ENCODE results near the gene ADGRE1.
"Not testable (repeated sequence)": the region's sequence is repeated elsewhere in the genome, so short reads cannot be mapped to it uniquely, and the experiment has no call there.

Gene ADGRE1, protein sequence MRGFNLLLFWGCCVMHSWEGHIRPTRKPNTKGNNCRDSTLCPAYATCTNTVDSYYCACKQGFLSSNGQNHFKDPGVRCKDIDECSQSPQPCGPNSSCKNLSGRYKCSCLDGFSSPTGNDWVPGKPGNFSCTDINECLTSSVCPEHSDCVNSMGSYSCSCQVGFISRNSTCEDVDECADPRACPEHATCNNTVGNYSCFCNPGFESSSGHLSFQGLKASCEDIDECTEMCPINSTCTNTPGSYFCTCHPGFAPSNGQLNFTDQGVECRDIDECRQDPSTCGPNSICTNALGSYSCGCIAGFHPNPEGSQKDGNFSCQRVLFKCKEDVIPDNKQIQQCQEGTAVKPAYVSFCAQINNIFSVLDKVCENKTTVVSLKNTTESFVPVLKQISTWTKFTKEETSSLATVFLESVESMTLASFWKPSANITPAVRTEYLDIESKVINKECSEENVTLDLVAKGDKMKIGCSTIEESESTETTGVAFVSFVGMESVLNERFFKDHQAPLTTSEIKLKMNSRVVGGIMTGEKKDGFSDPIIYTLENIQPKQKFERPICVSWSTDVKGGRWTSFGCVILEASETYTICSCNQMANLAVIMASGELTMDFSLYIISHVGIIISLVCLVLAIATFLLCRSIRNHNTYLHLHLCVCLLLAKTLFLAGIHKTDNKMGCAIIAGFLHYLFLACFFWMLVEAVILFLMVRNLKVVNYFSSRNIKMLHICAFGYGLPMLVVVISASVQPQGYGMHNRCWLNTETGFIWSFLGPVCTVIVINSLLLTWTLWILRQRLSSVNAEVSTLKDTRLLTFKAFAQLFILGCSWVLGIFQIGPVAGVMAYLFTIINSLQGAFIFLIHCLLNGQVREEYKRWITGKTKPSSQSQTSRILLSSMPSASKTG

DNA sequence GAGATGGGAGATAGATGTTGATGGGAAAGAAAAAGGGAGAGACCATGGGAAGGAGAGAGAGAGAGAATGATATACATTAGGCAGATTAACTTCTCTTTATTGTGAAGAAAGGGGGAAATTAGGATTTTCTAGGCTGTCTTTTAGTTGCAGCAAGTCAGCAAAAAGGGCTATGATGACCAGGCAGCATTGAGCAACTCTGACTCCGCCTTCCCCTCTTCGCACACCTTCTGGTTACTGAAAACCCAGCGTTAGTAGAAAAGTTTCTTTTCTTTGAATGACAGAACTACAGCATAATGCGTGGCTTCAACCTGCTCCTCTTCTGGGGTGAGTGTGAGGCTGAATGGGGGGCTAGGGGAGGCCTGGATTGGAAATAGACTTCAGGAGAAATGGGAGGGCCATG lies at the start of gene ADGRE1:
ADGRE1 (plus strand) TSS at position 264 of the 400 bp plus-strand sequence; CDS start at position 294, 30 bp downstream.
- peak; percentile 72 to 85 (median 84) for DNase-seq

DNA sequence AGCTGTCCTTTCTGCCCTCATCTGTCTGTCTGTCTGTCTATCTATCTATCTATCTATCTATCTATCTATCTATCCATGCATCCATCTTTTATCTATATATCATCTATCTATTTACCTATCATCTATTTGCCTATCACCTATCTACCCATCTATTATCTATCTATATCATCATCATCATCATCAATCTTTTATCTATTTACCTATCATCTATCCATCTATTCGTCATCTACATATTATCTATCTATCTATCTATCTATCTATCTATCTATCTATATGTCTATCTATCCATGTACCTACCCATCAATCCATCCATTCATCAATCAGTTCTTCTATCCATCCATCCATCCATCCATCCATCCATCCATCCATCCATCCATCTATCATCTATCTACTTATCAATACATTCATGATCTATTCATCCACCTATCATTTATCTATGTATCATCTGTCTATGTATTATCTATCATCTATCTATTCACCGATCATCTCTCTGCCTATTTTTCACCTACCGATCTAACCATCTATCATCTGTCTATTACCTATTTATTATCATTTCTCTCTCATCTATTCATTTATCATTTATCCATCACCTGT lies 49.2 kb upstream of the ADGRE1 start:
- no peak for DNase-seq

DNA sequence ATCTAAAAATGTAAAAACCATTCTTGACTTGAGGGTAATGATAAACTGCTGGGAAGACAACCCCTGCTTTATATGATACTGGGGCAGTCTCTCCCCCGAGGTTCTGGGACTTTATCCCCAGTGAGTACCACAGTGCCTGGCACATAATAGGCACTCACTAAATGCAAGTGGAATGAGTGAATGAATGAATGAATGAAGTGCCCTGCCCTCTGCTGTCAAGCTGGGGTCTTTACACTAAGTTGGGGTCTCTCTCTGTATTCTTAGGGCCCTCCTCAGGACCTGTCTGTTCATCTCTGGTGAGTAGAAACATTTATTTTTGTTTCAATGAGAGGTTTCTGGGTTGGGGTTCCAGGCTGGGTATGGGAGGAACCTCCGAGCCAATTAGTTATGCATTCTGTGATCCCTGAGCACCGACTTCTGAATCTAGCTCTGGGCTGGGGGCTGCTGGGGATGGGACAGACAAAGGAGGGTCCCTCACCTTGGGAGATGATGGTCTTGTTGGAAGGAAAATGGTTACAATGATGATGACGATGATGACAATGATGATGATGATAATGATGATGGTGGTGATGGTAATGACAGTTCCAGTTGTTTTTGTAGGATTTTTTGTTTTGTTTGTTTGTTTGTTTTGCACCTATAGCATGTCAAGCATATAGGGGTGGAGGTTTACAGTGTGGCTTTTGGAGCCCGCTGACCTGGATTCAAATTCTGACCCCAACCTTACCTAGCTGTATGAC lies 44.3 kb upstream of the ADGRE1 start:
- no peak for DNase-seq

DNA sequence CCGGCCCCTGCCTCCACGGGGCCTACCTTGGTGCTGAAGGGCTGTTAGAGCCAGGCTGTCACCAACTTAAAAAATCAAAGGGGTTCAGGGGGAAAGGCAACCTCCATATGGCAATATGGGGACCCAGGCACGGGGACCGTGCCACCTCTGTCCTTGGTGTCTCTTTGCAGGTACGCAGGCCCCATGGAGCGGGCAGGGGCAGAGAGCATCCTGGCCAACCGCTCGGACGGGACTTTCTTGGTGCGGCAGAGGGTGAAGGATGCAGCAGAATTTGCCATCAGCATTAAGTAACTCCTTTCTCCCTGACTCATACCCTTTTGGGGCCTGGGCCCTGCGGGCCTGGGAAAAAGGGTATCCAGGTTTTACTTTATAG lies 39.6 kb upstream of the ADGRE1 start:
- DNase-seq: no peak

DNA sequence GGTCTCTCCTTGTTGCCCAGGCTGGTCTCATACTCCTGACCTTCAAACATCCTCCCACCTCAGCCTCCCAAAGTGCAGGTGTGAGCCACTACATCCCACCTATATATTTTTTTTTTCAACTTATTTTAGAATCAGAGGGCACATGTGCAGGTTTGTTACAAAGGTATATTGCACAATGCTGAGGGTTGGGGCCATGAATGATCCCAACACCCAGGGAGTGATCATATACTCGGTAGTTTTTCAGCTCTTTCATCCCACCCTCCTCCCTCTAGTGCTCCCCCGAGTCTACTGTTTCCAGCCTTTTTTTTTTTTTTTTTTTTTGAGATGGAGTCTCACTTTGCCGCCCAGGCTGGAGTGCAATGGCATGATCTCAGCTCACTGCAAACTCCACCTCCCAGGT lies 38.4 kb upstream of the ADGRE1 start:
- DNase-seq: no peak

DNA sequence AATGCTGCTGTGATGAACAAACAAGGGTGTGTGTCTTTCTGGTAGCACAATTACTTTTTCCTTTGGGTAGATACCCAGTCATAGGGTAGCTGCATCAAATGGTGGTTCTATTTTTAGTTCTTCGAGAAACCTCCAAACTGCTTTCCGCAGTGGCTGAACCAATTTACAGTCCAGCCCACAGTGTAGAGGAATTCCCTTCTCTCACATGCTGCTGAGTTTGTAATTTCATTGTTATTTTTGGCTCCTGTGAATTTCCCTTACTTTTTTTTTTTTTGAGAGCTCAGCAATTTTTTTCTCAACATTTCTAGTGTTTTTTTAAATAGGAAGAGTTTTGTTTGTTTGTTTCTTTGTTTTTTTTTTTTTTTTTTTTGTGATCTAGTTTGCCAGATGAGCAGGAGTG lies 37.5 kb upstream of the ADGRE1 start:
- peak; percentile 71 to 88 (median 81) for DNase-seq

DNA sequence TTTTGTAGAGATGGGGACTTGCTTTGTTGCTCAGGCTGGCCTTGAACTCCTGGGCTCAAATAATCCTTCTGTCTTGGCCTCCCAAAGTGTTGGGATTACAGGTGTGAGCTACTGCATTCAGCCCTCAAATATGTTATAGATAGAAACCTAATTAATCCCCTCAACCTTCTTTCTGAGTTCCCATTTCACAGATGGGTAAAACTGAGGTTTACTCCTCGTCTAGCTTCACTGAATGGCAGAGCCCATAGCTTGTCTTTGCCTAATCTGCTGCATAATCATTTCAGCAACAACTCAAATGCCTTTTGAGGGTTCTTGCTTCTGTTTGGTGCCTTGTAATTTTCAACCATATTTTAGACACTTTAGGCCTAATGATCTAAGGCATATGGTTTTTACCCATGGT lies 36.0 kb upstream of the ADGRE1 start:
- no peak for DNase-seq

DNA sequence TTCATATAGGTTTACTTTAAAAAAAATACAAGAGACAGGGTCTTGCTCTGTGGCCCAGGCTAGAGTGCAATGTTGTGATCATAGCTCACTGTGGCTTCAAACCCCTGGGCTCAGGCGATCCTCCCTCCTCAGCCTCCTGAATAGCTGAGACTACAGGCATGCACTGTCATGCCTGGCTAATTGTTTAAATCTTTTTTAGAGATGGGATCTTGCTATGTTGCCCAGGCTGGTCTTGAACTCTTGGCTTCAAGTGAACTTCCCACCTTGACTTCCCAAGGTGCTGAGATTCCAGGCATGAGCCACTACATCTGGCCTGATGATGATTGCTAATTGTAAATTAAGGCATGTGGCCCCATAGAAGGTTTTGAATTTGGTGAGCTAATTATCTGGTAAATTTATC lies 35.4 kb upstream of the ADGRE1 start:
- no peak for DNase-seq

DNA sequence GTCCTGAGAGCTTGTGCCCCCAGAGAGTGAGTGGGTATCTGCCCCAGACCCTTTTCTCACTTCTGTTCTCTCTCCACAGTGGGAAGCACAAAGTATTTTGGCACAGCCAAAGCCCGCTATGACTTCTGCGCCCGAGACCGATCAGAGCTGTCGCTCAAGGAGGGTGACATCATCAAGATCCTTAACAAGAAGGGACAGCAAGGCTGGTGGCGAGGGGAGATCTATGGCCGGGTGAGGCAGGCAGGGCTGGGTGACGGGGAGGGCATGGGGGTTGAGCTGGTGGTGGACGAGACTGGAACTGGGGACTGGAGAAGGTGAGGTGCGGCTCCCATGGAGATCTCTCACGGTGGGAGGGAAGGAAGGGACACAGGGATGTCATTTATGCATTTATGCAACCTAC lies 33.5 kb upstream of the ADGRE1 start:
- no peak for DNase-seq

DNA sequence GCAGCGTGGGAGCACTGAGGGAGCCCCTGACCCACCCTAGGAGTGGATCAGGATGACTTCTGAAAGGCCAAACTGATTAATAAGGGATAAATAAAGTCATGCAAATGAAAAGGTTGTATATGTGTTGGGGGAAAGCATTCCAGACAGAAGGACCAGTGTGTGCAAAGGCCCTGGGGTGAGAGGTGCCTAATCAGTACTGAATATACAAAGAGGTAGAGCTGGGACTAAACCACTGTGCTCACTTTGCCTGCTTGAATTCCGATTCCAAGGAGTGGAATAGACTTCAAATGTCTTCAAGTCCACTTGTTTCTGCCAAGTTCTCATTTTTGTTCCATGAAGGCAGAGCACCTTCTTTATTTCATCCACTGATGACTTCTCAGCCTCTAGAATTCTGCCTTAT lies 32.6 kb upstream of the ADGRE1 start:
- no peak for DNase-seq

DNA sequence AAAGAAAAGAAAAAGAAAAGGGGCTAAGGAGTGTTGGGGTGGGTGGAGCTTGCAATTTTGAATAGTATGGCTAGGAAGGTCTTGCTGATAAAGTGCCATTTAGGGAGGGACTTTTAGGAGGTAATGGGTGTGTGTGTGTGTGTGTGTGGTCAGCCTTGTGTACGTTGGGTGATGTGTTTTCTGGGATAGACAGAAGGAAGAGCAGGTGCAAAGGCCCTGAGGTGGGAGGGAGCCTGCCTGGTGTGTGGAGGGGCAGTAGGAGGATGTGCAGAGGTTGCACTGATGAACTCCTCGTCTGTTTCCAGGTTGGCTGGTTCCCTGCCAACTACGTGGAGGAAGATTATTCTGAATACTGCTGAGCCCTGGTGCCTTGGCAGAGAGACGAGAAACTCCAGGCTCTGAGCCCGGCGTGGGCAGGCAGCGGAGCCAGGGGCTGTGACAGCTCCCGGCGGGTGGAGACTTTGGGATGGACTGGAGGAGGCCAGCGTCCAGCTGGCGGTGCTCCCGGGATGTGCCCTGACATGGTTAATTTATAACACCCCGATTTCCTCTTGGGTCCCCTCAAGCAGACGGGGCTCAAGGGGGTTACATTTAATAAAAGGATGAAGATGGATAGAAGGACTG lies 30.5 kb upstream of the ADGRE1 start:
- DNase-seq: no peak

DNA sequence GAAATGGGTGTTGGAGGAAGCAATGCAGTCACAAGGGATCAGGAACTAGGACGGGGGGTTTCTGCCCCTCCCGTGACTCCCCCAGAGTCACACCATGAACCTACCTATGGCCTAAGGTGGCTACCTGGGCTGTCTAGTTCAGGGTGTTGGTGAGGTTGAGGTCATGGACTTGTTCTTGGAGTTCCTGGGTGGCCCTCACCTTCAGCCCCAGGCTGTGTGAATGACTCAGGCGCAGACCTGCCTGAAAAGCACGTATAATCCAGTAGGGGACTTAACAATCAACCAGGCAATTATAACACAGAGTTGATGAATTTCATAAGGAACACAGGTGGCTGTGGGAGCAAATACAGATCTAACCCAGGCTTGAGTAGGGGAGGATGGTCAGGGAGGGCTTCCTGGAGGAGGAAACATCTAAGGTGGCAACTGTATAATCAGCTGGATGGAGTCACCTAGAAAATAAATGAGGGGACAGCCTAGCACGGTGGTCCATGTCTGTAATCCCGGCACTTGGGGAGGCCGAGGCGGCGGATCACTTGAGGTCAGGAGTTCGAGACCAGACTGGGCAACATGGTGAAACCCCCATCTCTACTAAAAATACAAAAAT lies 25.6 kb upstream of the ADGRE1 start:
- DNase-seq: no peak

DNA sequence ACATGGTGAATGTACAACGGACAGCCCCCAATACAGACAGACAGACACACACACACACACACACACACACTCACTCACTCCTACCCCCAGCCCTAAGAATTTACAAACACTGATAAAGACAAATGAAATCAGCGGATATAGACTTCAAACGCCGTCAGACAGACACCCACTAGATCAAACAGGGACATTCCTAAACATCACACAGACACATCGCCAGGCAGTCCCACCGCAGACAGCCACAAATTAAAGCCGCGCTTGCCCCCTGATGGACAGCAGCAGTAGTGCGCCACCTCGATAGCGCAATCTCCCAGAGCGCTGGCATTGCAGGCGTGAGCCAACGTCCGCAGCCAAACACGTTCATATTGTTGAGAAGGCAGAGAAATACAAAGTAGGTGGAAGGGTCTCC lies 24.7 kb upstream of the ADGRE1 start:
- peak; percentile 93 to 94 (median 94) for DNase-seq

DNA sequence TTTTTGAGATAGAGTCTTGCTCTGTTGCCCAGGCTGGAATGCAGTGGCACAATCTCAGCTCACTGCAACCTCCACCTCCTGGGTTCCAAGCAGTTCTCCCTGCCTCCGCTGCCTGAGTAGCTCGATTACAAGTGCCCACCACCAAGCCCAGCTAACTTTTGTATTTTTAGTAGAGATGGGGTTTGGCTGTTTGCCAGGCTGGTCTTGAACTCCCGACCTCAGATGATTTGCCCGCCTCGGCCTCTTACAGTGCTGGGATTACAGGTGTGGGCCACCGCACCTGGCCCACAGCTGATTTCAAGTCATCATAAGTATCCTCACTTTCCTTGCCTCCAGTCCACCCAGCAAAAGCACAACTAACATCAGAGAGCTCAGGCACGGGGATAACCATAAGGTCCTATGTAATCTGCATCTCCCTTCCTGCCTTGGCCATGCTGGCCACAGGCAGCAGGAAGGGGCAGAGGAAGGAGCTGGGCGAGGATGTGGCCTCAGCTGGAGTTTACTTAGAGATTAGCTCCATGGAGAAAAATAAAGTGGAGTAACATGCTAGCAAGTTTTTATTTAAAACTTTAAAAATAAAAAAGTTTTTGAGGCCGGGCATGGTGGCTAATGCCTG lies 22.9 kb upstream of the ADGRE1 start:
- no peak for DNase-seq

DNA sequence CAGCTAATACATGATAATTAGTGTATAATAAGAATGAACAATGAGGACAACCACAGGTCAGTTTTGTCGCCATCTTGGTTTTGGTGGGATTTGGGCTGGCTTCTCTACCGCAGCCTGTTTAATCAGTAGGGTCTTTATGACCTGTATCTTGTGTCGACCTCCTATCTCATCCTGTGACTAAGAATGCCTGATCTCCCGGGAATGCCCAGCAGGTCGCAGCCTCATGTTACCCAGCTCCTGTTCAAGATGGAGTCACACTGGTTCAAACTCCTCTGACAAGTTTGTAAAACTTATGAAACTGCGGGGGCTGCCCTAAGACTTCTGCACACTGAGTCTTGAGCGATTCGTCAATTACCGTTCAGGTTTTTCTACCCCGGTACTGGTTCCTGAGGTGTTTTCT lies 21.5 kb upstream of the ADGRE1 start:
- DNase-seq: no peak

DNA sequence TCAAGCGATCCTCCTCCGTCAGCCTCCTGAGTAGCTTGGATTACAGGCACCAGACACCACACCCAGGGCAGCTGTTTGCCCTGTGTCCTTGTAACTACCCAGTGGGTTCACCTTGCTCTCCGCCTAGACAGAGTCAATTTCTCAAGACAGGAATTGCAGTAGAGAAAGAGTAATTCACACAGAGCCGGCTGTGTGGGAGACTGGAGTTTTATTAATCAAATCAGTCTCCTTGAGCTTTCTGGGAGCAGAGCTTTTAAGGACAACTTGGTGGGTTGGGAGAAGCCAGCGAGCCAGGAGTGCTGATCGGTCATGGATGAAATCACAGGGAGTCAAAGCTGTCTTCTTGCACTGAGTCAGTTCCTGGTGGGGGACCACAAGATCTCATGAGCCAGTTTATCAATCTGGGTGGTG lies 20.6 kb upstream of the ADGRE1 start:
- peak; percentile 48 to 59 (median 56) for DNase-seq

DNA sequence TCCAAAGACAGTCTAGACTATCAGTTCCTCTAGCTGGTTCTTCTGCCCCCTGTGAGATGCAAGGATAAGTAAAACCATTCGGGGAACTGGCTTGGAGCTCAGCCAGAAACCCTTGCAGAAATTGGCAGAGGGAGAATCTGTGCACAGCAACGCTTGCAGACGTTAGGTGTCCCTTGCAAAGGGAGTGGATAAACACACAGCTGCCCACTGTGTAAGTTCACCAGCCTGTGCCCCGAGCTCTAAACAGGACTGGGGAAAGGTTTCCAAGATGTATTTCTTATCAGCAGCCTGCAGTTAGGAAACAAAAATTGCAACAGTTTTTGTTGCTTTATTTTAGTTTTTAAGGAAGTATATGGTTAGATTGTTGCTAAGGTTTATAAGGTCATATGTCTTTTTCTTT lies 19.0 kb upstream of the ADGRE1 start:
- peak; percentile 22 to 46 (median 45) for DNase-seq

DNA sequence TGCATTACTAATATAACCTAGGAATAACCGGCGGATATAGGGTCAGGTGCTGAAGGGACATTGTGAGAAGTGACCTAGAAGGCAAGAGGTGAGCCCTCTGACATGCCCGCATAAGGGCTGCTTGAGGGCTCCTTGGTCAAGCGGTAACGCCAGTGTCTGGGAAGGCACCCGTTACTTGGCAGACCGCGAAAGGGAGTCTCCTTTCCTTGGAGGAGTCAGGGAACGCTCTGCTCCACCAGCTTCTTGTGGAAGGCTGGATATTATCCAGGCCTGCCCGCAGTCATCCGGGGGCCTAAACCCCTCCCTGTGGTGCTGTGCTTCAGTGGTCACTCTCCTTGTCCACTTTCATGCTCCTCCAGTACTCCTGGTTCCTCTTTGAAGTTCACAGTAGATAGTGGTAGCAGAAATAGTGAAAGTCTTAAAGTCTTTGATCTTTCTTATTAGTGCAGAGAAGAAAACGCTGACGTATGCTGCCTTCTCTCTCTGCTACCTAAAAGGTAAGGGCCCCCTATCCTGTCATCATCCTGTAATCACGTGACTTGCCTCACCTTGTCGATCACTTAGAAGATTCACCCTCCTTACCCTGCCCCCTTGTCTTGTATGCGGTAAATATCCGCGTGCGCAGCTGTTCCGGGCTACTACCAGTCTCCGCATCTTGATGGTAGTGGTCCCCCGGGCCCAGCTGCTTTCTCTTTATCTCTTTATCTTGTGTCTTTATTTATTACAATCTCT lies 18.1 kb upstream of the ADGRE1 start:
- not testable (repeated sequence) for DNase-seq

DNA sequence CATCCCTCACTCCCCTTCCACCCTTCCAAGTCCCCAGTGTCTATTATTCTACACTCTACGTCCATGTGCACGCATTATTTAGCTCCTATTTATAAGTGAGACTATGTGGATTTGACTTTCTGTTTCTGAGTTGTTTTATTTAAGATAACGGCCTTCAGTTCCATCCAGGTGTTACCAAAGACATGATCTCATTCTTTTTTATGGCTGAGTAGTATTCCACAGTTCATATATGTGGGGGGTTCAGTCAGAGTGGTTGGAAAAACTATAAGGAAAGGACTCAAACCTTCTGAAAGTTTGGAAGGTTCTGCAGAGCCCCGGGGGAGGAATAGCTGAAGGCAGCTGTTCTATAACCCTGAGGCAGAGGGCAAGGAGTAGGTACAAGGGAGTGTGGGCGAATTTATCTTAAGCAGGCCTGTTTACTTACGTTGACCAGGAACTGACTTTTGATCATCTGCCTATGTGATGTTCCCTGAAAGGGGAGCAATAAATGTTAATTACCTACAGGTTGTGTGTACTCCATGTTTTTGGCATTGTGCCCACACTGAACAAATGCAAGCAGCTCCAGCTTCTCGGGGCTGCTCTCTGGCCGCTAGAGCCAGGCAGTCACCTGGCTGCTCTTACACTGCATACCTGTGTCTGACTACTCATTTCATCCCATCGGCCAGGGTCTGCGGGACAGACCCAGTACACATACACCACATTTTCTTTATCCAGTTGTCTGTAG lies 13.5 kb upstream of the ADGRE1 start:
- DNase-seq: no peak

DNA sequence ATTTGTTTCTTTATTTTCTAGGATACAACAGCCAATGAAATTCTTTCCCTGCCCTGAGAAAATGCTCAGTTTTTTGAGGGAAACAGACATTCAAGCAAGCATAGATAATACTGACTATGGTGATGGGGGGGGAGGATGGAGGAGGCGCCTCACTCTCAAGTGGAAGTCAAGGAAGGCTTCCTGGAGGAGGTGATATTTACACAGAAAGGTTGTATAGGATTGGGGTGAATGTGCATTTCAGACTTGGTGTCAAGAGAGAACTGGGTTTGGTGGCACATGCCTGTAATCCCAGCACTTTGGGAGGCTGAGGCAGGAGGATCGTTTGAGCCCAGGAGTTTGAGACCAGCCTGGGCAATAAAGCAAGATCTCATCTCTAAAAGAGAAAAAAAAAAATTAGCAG lies 12.2 kb upstream of the ADGRE1 start:
- DNase-seq: no peak
